Loucy (cell line): ENCODE results near the gene CNDP1.

ENCODE experiments used
- H2AFZ ChIP-seq: fragments of 200-600 bp; sonication (generic); 2 replicates; pipeline ENCODE4 v1.6.0; 2016; ENCODE audit warnings: antibody characterized with exemption, mild to moderate bottlenecking, low read length, moderate library complexity
- H3F3A ChIP-seq: fragments of 200-600 bp; 2 replicates; pipeline ENCODE4 v1.6.0; 2016; ENCODE audit warnings: antibody characterized with exemption, low read depth, mild to moderate bottlenecking
- H3K27me3 ChIP-seq: fragments of 200-600 bp; sonication (generic); 2 replicates; pipeline ENCODE4 v1.6.1; 2014; ENCODE audit warnings: low read length, mild to moderate bottlenecking; ENCODE audit not compliant: insufficient read depth, poor library complexity, severe bottlenecking
- H3K36me3 ChIP-seq: fragments of 200-600 bp; sonication (generic); 2 replicates; pipeline ENCODE4 v1.6.1; 2016; ENCODE audit warnings: low read length; ENCODE audit not compliant: insufficient read depth
- H3K4me1 ChIP-seq: fragments of 200-600 bp; sonication (generic); 2 replicates; pipeline ENCODE4 v1.5.1; 2014; ENCODE audit warnings: low read length, mild to moderate bottlenecking; ENCODE audit not compliant: insufficient read depth, poor library complexity, severe bottlenecking
- H3K4me2 ChIP-seq: fragments of 200-600 bp; sonication (generic); 2 replicates; pipeline ENCODE4 v1.6.0; 2014; ENCODE audit warnings: antibody characterized with exemption, low read length, low read depth, mild to moderate bottlenecking; ENCODE audit not compliant: poor library complexity, severe bottlenecking
- H3K4me3 ChIP-seq: fragments of 200-600 bp; sonication (generic); 2 replicates; pipeline ENCODE4 v1.5.1; 2014; ENCODE audit warnings: low read length, mild to moderate bottlenecking, mixed read lengths; ENCODE audit not compliant: poor library complexity, severe bottlenecking
- H3K79me2 ChIP-seq: fragments of 200-600 bp; sonication (generic); 2 replicates; pipeline ENCODE4 v1.6.1; 2014; ENCODE audit warnings: low read length; ENCODE audit not compliant: insufficient read depth
- H3K9ac ChIP-seq: fragments of 200-600 bp; sonication (generic); 2 replicates; pipeline ENCODE4 v1.6.0; 2014; ENCODE audit warnings: mild to moderate bottlenecking, low read depth, low read length, moderate library complexity; ENCODE audit not compliant: poor library complexity, severe bottlenecking
- H3K9me2 ChIP-seq: fragments of 200-600 bp; sonication (generic); replicated peaks from 2 replicates; pipeline ENCODE4 v1.6.1; 2016; ENCODE audit warnings: low read depth, low read length, mixed read lengths
- H3K9me3 ChIP-seq: fragments of 200-600 bp; sonication (generic); 2 replicates; pipeline ENCODE4 v1.6.1; 2014; ENCODE audit warnings: mild to moderate bottlenecking, antibody characterized with exemption, low read length, low read depth; ENCODE audit not compliant: insufficient read depth
- H4K20me1 ChIP-seq: fragments of 200-600 bp; sonication (generic); 2 replicates; pipeline ENCODE4 v1.6.0; 2014; ENCODE audit warnings: antibody characterized with exemption, low read length, mild to moderate bottlenecking; ENCODE audit not compliant: insufficient read depth, poor library complexity, severe bottlenecking
- CTCF ChIP-seq: fragments of 200-600 bp; sonication (generic); conservative IDR thresholded peaks from 2 replicates; pipeline ENCODE4 v1.5.1; 2014; ENCODE audit warnings: mild to moderate bottlenecking, antibody characterized with exemption, low read length
- EZH2phosphoT487 ChIP-seq: fragments of 200-600 bp; IDR thresholded peaks from 2 replicates; pipeline ENCODE4 v1.6.1; 2018; ENCODE audit warnings: antibody characterized with exemption, mild to moderate bottlenecking, moderate library complexity, borderline replicate concordance

Gene CNDP1

GRCh38 chr18:74526488-74526887, 7.8 kb upstream of the CNDP1 start:
- H3K4me1 ChIP-seq: no peaks in the 10 kb centered on the region
- H3K79me2 ChIP-seq: no peaks in the 10 kb centered on the region
- no peaks in the 10 kb centered on the region for H3K9me2 ChIP-seq
- no peaks in the 10 kb centered on the region for H3K9me3 ChIP-seq
- no peak overlapping the region for H3K4me3 ChIP-seq
- H3K4me2 ChIP-seq: no peak overlapping the region
- TF ChIP-seq EZH2phosphoT487: no peak
- no peak for TF ChIP-seq CTCF
- no peaks in the 10 kb centered on the region for H4K20me1 ChIP-seq
- no peaks in the 10 kb centered on the region for H3K36me3 ChIP-seq
- no peaks in the 10 kb centered on the region for H3K27me3 ChIP-seq
- H3K9ac ChIP-seq: no peak overlapping the region
- H2AFZ ChIP-seq: no peak overlapping the region
- H3F3A ChIP-seq: no peaks in the 10 kb centered on the region

GRCh38 chr18:74528478-74528877, 5.8 kb upstream of the CNDP1 start:
- TF ChIP-seq EZH2phosphoT487: no peak
- no peak for TF ChIP-seq CTCF
- Histone ChIP-seq H3K9me3 (no peaks in the 10 kb centered on the region), H2AFZ (no peak overlapping the region), H4K20me1 (no peaks in the 10 kb centered on the region), H3K4me3 (no peak overlapping the region), H3K36me3 (no peaks in the 10 kb centered on the region), H3K9ac (no peak overlapping the region), H3K4me2 (no peak overlapping the region), H3K4me1 (no peaks in the 10 kb centered on the region), H3K79me2 (no peaks in the 10 kb centered on the region), H3K9me2 (no peaks in the 10 kb centered on the region), H3K27me3 (no peaks in the 10 kb centered on the region), H3F3A (no peaks in the 10 kb centered on the region)

GRCh38 chr18:74528913-74529312, 5.4 kb upstream of the CNDP1 start:
- TF ChIP-seq EZH2phosphoT487 (no peak), CTCF (no peak)
- H3K9me2 ChIP-seq: no peaks in the 10 kb centered on the region
- no peak overlapping the region for H2AFZ ChIP-seq
- no peak overlapping the region for H3K4me3 ChIP-seq
- H3K27me3 ChIP-seq: no peaks in the 10 kb centered on the region
- no peaks in the 10 kb centered on the region for H4K20me1 ChIP-seq
- no peaks in the 10 kb centered on the region for H3K79me2 ChIP-seq
- H3K36me3 ChIP-seq: no peaks in the 10 kb centered on the region
- H3K4me2 ChIP-seq: no peak overlapping the region
- H3K9me3 ChIP-seq: no peaks in the 10 kb centered on the region
- no peak overlapping the region for H3K9ac ChIP-seq
- no peaks in the 10 kb centered on the region for H3K4me1 ChIP-seq
- H3F3A ChIP-seq: no peaks in the 10 kb centered on the region
